Measurements from ENCODE around the gene CENPW. TPM values are rescaled to one million over a fixed set of nuclear protein-coding genes. Genes with fewer than 3 reads are reported as not detected.

The CENPW gene
- total RNA-seq, 4 donors from 2014 or later, result 0.83 to 4.2 (median 1.7) TPM; not detected in 1

GRCh38 chr6:126385536-126385935, 45.6 kb downstream of the CENPW start:
- Histone ChIP-seq H3K36me3 (no peaks in the 10 kb centered on the region), H3K4me1 (no peaks in the 10 kb centered on the region), H3K27me3 (no peaks in the 10 kb centered on the region), H3K9me3 (peaks cover 0 to 22% (median 12%) of the 10 kb centered on the region in 4 donors), H3K27ac (replicated peaks in 1 of 4) (no peak overlapping the region), H3K4me3 (no peak overlapping the region)
- no peak for DNase-seq (ENCODE audit: extremely low spot score)
- no peak for TF ChIP-seq POLR2A (IDR thresholded peaks at IDR 0.05; ENCODE audit: low read depth)
- TF ChIP-seq POLR2AphosphoS5 (IDR thresholded peaks at IDR 0.05), result no peak
- TF ChIP-seq CTCF (IDR thresholded peaks at IDR 0.05), result no peak
- no peak for TF ChIP-seq EP300 (IDR thresholded peaks at IDR 0.05)
- intact Hi-C loops (cut with DNase I), result no loop called here
- WGBS, result 100% methylated on average over 1 of the region's 1 CpG

GRCh38 chr6:126388104-126388598, 48.2 kb downstream of the CENPW start:
- no peak for TF ChIP-seq POLR2A (IDR thresholded peaks at IDR 0.05; ENCODE audit: low read depth)
- no peak for TF ChIP-seq CTCF (IDR thresholded peaks at IDR 0.05)
- TF ChIP-seq POLR2AphosphoS5 (IDR thresholded peaks at IDR 0.05), result no peak
- TF ChIP-seq EP300 (IDR thresholded peaks at IDR 0.05), result no peak
- no peak for DNase-seq (ENCODE audit: extremely low spot score)
- intact Hi-C loops (cut with DNase I), result no loop called here
- peaks cover 0 to 18% (median 9%) of the 10 kb centered on the region in 4 donors for H3K9me3 ChIP-seq
- H3K4me3 ChIP-seq, result no peak overlapping the region
- H3K36me3 ChIP-seq, result no peaks in the 10 kb centered on the region
- no peaks in the 10 kb centered on the region for H3K4me1 ChIP-seq
- no peaks in the 10 kb centered on the region for H3K27me3 ChIP-seq
- no peak overlapping the region for H3K27ac ChIP-seq (replicated peaks in 1 of 4)
- WGBS, result 30% methylated on average over 3 of the region's 3 CpGs

GRCh38 chr6:126396131-126396530, 56.2 kb downstream of the CENPW start:
- Histone ChIP-seq H3K9me3 (no peaks in the 10 kb centered on the region), H3K4me3 (no peak overlapping the region), H3K4me1 (no peaks in the 10 kb centered on the region), H3K27me3 (no peaks in the 10 kb centered on the region), H3K27ac (replicated peaks in 1 of 4) (no peak overlapping the region), H3K36me3 (no peaks in the 10 kb centered on the region)
- DNase-seq (ENCODE audit: extremely low spot score), result no peak
- intact Hi-C loops (cut with DNase I), result no loop called here
- TF ChIP-seq POLR2AphosphoS5 (IDR thresholded peaks at IDR 0.05) (no peak), EP300 (IDR thresholded peaks at IDR 0.05) (no peak), CTCF (IDR thresholded peaks at IDR 0.05) (no peak), POLR2A (IDR thresholded peaks at IDR 0.05; ENCODE audit: low read depth) (no peak)
- 71% methylated on average over 1 of the region's 2 CpGs for WGBS
